HG03558 (cell line): Measurements from ENCODE around the gene GUCY2D.
"Not testable (repeated sequence)": the region's sequence is repeated elsewhere in the genome, so short reads cannot be mapped to it uniquely, and the experiment has no call there.

Source experiments
- ATAC-seq: cut with Tn5 transposase; IDR thresholded peaks from one replicate; pipeline ENCODE4 v1.9.1; 2021; ENCODE audit warnings: moderate number of reproducible peaks; ENCODE audit not compliant: unreplicated experiment; ENCODE audit errors: extremely low read depth

The GUCY2D gene

DNA sequence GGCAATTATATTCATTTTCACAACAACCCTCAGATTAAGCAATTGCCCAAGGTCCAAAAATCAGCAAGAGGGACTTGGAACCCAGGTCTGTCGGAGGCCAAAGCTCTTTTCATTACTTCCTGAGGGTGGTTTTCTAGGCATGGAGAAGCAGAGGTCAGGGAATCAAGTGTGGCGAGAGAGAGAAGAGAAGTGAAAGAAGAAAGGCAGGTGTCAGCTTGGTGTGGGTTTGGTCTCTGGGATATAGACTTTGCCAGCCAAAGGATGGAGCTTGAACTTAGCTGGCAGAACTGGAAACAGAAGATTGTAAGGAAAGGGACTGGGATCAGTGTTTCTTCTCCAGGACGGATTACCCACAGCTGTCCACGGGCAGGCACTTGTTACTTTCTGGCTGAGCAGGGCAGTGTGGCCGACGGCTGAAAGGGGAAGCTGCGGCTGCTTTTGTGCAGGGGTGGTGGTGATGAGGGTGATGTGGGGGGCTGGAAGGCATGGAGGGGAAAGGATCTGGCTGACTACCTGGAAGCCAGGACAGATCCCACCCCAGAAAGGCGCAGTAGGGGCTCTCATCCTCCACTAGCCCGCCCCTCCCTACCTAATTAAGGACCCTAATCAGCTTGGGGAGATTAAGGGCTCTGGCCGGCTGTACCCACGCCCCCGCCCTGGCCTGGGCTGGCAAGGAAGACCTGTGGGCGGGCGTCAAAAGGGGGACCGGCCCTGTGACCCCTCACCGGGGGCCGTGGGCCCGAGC, at the start of gene GUCY2D:
Gene GUCY2D (plus strand): TSS at position 640 of the 745 bp plus-strand sequence. CDS start 433 bp downstream, outside the sequence.
- no peak for ATAC-seq

DNA sequence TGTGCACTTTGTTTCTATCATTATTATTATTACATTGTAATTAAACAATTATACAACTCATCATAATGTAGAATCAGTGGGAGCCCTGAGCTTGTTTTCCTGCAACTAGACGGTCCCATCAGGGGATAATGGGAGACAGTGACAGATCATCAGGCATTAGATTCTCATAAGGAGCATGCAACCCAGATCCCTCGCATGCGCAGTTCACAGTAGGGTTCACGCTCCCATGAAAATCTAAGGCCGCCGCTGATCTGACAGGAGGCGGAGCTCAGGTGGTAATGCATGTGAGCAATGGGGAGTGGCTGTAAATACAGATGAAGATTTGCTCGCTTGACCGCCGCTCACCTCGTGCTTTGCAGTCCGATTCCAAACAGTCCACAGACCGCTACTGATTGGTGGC, 49.1 kb upstream of the GUCY2D start:
- not testable (repeated sequence) for ATAC-seq

DNA sequence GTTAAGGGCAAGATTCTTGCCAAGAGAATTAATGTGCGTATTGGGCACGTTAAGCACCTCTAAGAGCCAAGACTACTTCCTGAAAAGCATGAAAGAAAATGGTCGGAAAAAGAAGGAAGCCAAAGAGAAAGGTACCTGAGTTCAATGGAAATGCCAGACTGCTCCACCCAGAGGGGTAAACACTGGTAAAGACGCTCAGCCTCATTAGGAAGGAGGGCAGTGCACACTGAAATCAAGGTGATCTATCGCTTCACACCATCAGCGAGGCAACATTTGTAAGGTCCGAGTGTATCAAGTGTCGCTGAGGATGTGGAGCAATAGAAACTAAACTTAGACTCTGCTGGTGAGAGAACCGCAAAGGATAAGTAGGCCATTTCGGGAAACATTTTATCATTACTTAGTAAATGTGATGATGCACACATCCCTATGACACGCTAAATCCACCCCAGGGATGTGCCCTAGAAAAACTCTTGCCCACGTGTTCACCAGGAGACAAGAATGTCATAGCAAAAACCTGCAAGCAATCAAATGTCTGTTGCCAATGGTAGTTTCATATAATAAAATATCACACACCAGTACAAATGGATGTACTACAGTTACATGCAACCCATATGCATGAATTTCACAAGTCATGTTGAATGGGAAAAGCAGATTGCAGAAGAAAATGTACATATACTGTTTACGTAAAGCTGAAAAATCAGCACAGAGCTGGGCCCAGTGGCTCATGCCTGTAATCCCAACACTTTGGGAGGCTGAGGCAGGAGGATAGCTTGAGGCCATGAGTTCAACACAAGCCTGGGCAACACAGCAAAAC, 46.8 kb upstream of the GUCY2D start:
- no peak for ATAC-seq

DNA sequence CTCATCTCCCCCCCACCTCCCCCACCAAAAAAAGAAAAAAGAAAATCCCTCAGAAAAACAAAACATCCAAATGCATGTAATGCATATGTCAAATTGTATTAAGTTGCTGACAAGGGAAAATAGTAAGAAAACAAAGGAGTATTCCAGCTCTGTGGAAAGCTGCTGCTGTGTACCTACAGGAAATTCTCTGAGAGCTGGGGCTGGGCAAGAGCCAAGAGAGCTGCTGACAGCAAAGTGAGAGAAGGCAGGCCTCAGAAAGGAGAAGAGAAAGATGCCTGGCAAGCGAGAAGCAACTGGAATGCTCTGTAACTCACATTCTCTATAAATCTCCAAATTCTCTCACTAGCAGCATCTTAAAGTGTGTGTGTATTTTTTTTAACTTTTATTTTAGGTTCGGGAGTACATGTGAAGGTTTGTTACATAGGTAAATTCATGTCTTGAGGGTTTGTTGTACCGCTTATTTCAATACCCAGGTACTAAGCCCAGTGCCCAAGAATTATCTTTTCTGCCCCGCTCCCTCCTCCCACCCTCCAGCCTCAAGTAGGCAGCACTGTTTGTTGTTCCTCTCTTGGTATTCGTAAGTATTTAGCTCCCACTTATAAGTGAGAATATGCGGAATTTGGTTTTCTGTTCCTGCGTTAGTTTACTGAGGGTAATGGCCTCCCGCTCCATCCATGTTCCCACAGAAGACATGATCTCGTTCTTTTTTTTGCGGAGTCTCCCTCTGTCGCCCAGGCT, 46.0 kb upstream of the GUCY2D start:
- no peak for ATAC-seq

DNA sequence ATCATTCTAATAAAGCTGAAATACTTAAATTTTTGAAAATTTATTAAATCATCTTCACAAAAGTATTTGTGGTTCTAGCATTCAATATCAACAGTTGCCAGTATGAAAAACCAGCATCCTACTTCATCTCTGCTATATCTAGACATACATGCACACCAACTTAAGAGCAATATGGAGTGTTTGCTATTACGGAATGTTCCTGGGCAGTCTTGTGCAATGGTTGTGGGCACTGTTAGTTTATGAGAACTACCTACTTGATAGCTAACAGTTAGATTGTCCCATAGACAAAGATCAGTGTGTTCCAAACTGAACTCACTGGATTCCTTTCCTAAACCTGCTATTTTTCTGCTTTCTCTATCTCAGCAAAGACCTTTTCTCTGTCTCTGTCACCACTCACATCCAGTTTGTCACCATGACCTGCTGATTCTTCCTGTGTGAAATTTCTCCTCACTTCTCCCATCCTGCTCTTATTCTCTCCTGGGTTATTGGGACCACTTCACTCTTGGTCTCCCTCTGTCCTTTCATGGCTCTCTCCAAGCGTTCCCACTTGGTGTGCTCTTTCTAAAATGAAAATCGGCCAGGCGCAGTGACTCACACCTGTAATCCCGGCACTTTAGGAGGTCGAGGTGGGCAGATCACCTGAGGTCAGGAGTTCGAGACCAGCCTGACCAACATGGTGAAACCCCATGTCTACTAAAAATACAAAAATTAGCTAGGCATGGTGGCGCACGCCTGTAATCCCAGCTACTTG, 42.7 kb upstream of the GUCY2D start:
- ATAC-seq = no peak

DNA sequence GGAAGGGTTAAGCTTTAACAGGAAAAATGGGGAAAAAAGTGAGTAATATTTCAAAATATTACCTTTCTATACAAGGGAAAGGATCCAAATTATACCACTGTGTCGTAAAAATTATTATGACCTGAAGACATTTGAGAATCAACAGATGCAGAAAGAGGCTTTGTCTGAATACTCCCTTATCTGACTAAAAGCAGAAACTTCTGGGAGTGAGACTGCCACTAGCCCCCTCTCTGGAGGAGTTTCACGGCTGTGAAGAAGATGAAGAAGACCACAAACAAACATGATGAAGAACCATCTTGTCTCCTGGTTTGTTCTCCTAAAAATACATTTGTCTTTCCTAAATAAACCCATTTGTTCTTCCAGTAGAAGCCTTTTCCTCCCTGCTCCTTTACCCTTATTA, 41.0 kb upstream of the GUCY2D start:
- no peak for ATAC-seq

DNA sequence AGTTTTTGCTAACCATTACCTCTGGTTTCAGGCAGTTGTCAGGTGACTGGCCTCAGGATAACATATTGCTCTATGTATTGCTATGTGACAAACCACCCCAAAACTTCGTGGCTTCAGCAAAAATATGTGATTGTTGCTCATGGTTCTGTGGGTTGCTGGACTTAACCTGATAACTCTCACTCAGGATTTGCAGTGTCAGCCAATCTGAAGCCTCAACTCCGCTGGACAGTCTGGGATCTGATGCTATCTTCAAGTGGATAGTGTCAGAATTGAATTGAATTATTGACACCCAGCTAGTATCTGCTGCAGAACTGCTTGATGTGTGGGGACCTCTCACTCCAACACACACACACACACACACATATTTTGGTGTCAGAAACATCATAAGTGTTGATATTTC, 34.7 kb upstream of the GUCY2D start:
- ATAC-seq = no peak

DNA sequence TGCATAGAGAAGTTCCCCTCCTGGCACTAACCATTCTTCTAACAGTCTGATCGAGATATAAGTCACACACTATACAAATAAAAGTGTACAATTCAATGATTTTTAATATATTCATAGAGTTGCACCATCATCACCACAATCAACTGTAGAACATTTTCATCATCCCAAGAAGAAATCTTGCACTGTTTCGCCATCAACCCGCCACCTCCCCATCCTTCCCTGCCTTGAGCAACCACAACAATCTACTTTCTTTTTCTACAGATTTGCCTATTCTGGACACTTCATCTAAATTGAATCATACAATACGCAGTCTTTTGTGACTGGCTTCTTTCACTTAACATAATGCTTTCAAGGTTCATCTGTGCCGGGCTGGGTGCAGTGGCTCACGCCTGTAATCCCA, 33.0 kb upstream of the GUCY2D start:
- ATAC-seq = no peak

DNA sequence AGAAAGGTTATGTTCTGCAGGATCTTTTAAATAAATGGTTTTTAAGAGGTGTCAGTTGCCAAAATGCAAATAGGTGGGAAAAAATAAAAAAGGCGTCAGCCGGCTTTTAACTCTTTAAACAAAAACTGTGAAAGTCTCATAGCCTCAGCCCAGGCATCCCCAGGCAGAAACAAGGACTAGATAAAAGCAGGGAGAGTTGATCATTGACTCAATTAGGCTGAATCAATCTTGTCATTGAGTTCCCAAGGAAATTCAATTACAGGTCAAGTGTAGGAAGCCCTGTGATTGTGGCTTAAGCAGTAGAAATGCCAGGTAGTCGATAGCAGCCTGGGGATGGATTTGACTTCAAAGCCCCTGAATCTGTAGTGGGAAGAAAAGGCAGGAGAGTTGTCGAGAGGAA, 30.8 kb upstream of the GUCY2D start:
- ATAC-seq = no peak

DNA sequence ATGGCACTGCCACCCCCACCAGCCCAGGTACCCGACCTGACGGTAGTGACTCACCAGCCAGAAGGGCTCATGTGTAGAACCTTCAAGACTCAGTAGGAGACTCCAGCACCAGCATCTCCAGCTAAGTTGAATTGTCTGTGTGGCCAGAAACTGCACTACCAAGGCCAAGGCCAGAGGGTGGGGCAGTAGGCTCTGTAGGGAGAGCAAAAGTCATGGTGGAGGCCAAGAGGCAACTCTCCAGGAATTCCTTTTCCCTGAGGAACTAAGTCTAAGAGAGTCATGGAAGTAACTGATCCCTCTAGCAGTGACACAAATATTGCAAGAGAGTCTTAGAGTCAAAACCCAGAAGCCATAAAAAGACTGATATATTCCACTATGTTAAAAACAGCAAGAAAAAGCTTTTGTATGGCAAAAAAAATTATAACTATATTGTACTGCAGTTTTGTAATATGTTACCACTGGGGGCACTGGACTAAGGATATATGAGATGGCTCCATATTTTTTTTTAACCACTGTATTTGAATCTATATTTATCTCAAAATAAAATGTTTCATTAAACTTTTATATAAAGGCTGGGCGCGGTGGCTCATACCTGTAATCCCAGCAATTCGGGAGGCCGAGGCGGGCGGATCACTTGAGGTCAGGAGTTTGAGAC, 30.2 kb upstream of the GUCY2D start:
- ATAC-seq = no peak

DNA sequence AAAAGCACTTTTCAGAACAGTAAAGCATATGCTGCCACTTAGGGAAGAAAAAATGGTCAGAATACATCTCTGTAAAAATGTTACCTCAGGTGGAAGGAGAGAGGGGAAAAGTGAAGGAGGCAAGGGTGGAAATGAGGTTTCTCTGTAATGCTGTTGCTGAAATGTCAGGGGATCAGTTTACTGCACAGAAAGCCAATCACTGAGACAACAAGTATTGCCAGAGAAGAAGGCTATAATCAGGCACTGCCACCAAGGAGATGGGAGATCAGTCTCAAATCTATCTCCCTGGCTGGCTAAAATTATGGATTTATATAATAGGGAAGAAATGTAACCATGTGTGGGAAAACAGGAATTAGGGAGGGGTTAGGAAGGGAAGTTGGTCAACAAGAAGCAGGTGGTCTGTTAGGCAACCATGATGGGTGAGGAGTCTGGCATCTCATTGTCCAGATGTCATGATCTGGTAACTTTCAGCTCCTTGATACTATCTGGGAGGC, 27.7 kb upstream of the GUCY2D start:
- ATAC-seq = no peak

DNA sequence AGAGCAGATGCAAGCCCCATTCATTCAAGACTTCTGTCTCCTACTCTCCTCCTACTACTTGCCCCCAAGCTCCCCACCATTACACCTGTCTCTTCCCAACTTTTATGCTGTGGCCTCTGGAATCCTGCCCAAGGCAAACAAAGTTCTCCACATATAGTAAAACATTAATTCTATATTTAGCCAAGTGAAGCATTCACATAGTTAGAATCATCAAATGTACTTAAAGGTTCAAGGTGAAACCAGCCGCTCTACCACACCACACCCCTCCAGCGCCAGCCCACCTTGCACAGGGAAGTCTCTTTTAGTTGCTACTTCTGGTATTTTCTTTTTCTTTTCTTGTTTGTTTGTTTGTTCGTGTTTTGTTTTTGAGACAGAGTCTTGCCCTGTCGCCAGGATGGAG, 25.4 kb upstream of the GUCY2D start:
- no peak for ATAC-seq

DNA sequence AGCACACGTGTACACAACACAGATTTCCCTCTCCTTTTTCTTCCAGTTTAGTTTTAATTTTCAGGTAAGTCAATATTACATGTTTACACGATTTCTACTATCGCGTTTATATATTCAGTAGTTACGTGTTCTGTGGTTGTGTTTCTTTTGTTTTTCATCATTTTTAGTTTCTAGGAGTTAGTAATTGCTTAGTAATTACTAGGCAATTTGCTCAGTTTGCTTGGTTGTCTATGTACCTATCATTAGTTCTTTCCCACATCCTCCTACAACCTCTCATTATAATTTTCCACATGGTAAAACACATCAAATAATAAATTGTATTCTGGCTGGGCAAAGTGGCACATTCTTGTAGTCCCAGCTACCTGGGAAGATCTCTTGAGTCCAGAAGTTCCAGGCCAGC, 24.6 kb upstream of the GUCY2D start:
- ATAC-seq = no peak

DNA sequence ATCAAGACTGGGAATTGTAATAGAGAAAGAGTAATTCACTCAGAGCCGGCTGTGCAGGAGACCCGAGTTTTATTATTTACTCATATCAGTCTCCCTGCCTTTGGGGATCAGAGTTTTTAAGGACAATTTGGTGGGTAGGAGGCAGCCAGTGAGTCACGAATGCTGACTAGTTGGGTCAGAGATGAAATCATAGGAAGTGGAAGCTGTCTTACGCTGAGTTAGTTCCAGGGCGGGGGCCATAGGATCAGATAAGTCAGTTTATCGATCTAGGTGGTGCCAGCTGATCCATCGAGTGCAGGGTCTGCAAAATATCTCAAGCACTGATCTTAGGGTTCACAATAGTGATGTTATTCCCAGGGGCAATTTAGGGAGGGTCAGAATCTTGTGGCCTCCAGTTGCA, 20.2 kb upstream of the GUCY2D start:
- ATAC-seq = no peak

DNA sequence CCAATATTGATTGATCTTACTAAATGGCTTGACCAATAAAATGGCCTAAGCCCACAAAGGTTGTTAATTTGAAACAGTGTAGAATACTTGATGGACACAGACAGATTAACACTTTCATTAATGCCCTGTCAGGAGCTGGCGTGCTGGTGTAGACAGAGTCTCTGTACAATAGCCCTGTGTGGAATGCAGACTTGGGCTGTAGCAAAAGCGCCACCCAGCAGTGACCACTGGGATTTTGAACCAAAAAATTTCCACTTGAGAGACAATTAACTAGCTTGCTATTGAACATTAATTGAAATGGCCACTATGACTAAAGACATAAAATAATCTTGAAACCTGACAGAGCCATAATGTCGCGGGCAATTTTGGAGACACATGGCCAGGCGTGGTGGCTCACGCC, 19.7 kb upstream of the GUCY2D start:
- no peak for ATAC-seq

DNA sequence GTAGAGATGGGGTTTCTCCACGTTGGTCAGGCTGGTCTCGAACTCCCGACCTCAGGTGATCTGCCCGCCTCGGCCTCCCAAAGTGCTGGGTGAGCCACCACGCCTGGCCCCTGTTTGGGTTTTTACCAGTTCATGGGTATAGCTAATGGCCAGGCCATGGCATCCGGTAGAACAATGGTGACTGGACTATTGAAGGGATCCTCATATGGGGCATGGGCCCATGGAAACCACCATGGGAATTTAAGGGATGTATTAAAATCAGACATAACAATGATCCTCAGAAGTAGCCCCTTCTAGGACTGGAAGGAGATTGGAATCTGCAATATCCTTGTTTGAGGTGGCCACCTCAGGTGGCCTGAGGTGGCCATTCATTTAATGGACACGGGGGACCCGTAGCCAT, 17.5 kb upstream of the GUCY2D start:
- no peak for ATAC-seq

DNA sequence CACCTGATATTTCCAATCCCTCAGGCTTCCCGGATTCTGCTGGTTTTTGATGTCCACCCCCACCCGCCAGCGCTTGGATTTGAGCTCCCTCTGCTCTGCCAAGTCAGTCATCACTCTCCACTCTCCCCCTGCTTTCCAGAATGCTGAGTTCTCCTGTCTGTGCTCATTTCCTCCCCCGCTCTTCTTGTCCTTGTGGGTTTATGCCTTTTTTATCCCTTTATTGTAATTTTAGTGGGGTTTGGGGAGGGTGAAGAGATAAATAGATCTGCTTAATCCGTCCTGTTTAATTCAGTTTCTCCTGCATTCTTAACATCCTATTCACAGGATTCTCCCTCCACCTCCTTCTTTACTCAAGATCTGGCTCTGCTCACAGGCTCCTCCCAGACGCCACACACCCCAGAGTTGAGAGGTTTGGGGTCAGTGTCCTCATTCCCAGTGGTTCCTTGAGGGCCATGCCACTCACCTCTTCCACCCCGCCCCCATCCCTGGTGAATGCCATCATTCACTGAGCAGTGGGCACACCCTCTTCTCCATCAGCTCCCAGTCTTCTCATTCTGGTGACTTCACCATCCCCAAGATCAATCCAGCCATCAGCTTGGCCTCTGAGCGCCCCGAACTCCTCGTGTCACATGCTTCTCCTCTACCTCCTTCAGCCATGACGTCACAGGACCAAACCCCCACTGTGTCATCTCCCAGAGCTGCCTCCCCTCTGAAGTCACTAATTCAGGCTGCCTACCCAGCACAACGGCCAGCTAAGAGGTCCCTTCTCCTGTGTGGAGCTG, 15.1 kb upstream of the GUCY2D start:
- no peak for ATAC-seq

DNA sequence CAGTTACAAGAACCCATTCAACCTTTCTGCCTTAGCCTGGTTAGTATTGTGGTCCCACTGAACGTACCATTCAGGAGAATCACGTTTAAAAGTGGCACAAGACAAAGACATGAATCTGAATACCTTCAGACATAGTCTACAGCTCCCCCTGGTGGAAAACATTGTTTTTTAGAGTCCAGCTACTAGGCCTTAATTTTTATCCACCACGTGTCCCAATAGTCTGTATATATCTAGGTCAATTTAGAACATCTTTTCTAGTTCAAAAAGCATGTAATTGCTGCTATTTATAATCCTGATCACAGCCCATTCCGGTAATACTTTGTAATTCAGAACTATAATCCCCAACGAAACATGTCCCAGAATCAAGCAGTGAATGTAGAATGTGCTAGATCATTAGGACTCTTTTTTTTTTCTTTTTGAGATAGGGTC, 13.7 kb upstream of the GUCY2D start:
- no peak for ATAC-seq
